Keratinocyte (primary cell): Measurements from ENCODE around the gene P2RX7. TPM values are rescaled to one million over a fixed set of nuclear protein-coding genes. Genes with fewer than 3 reads are reported as not detected.

Experiments used
- DNase-seq: peaks from one replicate; pipeline ENCODE4 v3.0.0-alpha.2; 2011; ENCODE audit warnings: low read depth, missing footprints, low spot score
- FAIRE-seq: peaks from 2 replicates; lab custom pipeline; 2011; peaks lifted over from hg19 to GRCh38; lab: Jason Lieb, UNC
- H2AFZ ChIP-seq: 2 replicates; pipeline ENCODE4 v1.6.0; 2012; ENCODE audit warnings: low read length, control low read depth, inconsistent platforms; ENCODE audit not compliant: control insufficient read depth
- H3K27ac ChIP-seq: 2 replicates; pipeline ENCODE4 v1.5.1; 2011; ENCODE audit warnings: low read length; ENCODE audit not compliant: control insufficient read depth, insufficient read depth
- H3K27me3 ChIP-seq: 3 replicates; pipeline ENCODE4 v1.6.0; 2011; ENCODE audit warnings: low read length; ENCODE audit not compliant: control insufficient read depth, insufficient read depth; ENCODE audit errors: extremely low read depth
- H3K36me3 ChIP-seq, 2 experiments: 2 replicates in 1 of 2; 3 replicates in 1 of 2; pipeline ENCODE4 v1.5.1; 2011; ENCODE audit warnings: low read length in 2 of 2, mild to moderate bottlenecking in 1 of 2; ENCODE audit not compliant: control insufficient read depth in 2 of 2, insufficient read depth in 2 of 2; ENCODE audit errors: extremely low read depth in 1 of 2
- H3K4me1 ChIP-seq: 3 replicates; pipeline ENCODE4 v1.5.1; 2011; ENCODE audit warnings: low read length; ENCODE audit not compliant: control insufficient read depth, insufficient read depth; ENCODE audit errors: extremely low read depth
- H3K4me2 ChIP-seq: 3 replicates; pipeline ENCODE4 v1.6.0; 2011; ENCODE audit warnings: low read depth, low read length; ENCODE audit not compliant: control insufficient read depth, insufficient read depth; ENCODE audit errors: extremely low read depth
- H3K4me3 ChIP-seq, 3 experiments: fragments of 200-600 bp in 1 of 3; sonication (generic) in 1 of 3; 2 replicates in 2 of 3; 3 replicates in 1 of 3; pipeline ENCODE4 v1.5.1; 2011 to 2016; ENCODE audit warnings: low read length in 3 of 3, mild to moderate bottlenecking in 3 of 3, control low read depth in 2 of 3, inconsistent platforms in 1 of 3, low read depth in 1 of 3, mixed read lengths in 1 of 3, mixed run types in 1 of 3, moderate library complexity in 1 of 3; ENCODE audit not compliant: control insufficient read depth in 2 of 3, insufficient read depth in 2 of 3; ENCODE audit errors: extremely low read depth in 1 of 3
- H3K79me2 ChIP-seq: 2 replicates; pipeline ENCODE4 v1.6.0; 2012; ENCODE audit warnings: low read length; ENCODE audit not compliant: control insufficient read depth, insufficient read depth
- H3K9ac ChIP-seq: 3 replicates; pipeline ENCODE4 v1.6.0; 2011; ENCODE audit warnings: low read length; ENCODE audit not compliant: control insufficient read depth, insufficient read depth; ENCODE audit errors: extremely low read depth
- H3K9me1 ChIP-seq: 3 replicates; pipeline ENCODE4 v1.6.0; 2011; ENCODE audit warnings: low read length; ENCODE audit not compliant: control insufficient read depth, insufficient read depth; ENCODE audit errors: extremely low read depth
- H3K9me3 ChIP-seq: 2 replicates; pipeline ENCODE4 v1.5.1; 2012; ENCODE audit warnings: low read depth, low read length; ENCODE audit not compliant: control insufficient read depth
- H4K20me1 ChIP-seq: 3 replicates; pipeline ENCODE4 v1.6.0; 2011; ENCODE audit warnings: low read length; ENCODE audit not compliant: control insufficient read depth, insufficient read depth; ENCODE audit errors: extremely low read depth
- CTCF ChIP-seq, 3 experiments: IDR thresholded peaks in 1 of 3; conservative IDR thresholded peaks in 1 of 3; optimal IDR thresholded peaks in 1 of 3; 2 replicates in 2 of 3; 3 replicates in 1 of 3; pipeline versions ENCODE3 to v1.5.1; 2011; ENCODE audit warnings: low read length in 3 of 3, mild to moderate bottlenecking in 3 of 3, moderate library complexity in 2 of 3, control low read depth in 1 of 3, inconsistent platforms in 1 of 3; ENCODE audit not compliant: insufficient read depth in 2 of 3; ENCODE audit errors: extremely low read depth in 1 of 3
- EZH2 ChIP-seq: IDR thresholded peaks from one replicate; pipeline ENCODE4 v1.6.1; 2012; ENCODE audit warnings: inconsistent platforms, mild to moderate bottlenecking, low read length, moderate library complexity
- dilution Hi-C: fragments of 300-500 bp; cut with MboI; formaldehyde crosslinking; loops from one replicate; pipeline ENCODE4 v1.7.0; 2020; ENCODE audit warnings: low sequenced_read_pairs; ENCODE audit not compliant: extremely low pct_ligation_motif_present
- polyA plus RNA-seq, 5 experiments: library from polyadenylated mRNA; depleted of rRNA in 3 of 5; stranded (reverse) in 3 of 5; stranded (forward) in 1 of 5; unstranded in 1 of 5; fragments of >200 nt; gene quantifications; 1 replicate in 1 of 5; 2 replicates in 3 of 5; 3 replicates in 1 of 5; pipeline versions ENCODE4 v1.2.1 to v1.2.3, GENCODE V29; 2011 to 2012; ENCODE audit warnings: missing spikeins in 2 of 5, low read depth in 1 of 5, low replicate concordance in 1 of 5

The P2RX7 gene
- polyA plus RNA-seq, 1 donor (not counting 4 experiments of a cell fraction or from before 2014, with no cell fraction given), result 0.20 TPM

- Histone ChIP-seq H3K27me3 (no peaks in the 10 kb centered on the region), H3K36me3 (no peaks in the 10 kb centered on the region), H3K79me2 (no peaks in the 10 kb centered on the region), H3K4me2 (no peak overlapping the region), H3K9ac (no peak overlapping the region), H3K4me1 (peaks cover 12% of the 10 kb centered on the region), H2AFZ (no peak overlapping the region), H4K20me1 (no peaks in the 10 kb centered on the region), H3K9me3 (no peaks in the 10 kb centered on the region), H3K4me3 (no peak overlapping the region), H3K27ac (no peak overlapping the region), H3K9me1 (no peaks in the 10 kb centered on the region)
- no peak for DNase-seq
- no peak for FAIRE-seq
- TF ChIP-seq CTCF (optimal IDR thresholded peaks at IDR 0.05 in 1 of 3, IDR thresholded peaks at IDR 0.05 in 1 of 3, conservative IDR thresholded peaks at IDR 0.05 in 1 of 3; ENCODE audit: extremely low read depth in 1 of 3, insufficient read depth in 2 of 3, low read length in 3 of 3) (no peak), EZH2 (no peak)
- dilution Hi-C loops, result no loop called here
Observed at GRCh38 chr12:121142171-121142950, 9.7 kb downstream of the P2RX7 start.

- peaks cover 12% of the 10 kb centered on the region for H3K4me1 ChIP-seq
- no peak for TF ChIP-seq EZH2
- no peak for TF ChIP-seq CTCF (optimal IDR thresholded peaks at IDR 0.05 in 1 of 3, IDR thresholded peaks at IDR 0.05 in 1 of 3, conservative IDR thresholded peaks at IDR 0.05 in 1 of 3; ENCODE audit: extremely low read depth in 1 of 3, insufficient read depth in 2 of 3, low read length in 3 of 3)
- dilution Hi-C loops, result no loop called here
- H3K9ac ChIP-seq, result no peak overlapping the region
- no peaks in the 10 kb centered on the region for H3K9me3 ChIP-seq
- H3K27me3 ChIP-seq, result no peaks in the 10 kb centered on the region
- no peak overlapping the region for H3K4me3 ChIP-seq
- no peak overlapping the region for H3K27ac ChIP-seq
- H3K9me1 ChIP-seq, result no peaks in the 10 kb centered on the region
- no peaks in the 10 kb centered on the region for H4K20me1 ChIP-seq
- no peaks in the 10 kb centered on the region for H3K36me3 ChIP-seq
- no peak overlapping the region for H2AFZ ChIP-seq
- no peaks in the 10 kb centered on the region for H3K79me2 ChIP-seq
- FAIRE-seq, result no peak
- H3K4me2 ChIP-seq, result no peak overlapping the region
- no peak for DNase-seq
Observed at GRCh38 chr12:121144416-121144914, 11.8 kb downstream of the P2RX7 start.
